ENCODE data around the gene TFAP2A. TPM values are rescaled to one million over a fixed set of nuclear protein-coding genes. Genes with fewer than 3 reads are reported as not detected.

Gene TFAP2A
- total RNA-seq, 1 donor from 2014 or later = 0.66 TPM

DNA sequence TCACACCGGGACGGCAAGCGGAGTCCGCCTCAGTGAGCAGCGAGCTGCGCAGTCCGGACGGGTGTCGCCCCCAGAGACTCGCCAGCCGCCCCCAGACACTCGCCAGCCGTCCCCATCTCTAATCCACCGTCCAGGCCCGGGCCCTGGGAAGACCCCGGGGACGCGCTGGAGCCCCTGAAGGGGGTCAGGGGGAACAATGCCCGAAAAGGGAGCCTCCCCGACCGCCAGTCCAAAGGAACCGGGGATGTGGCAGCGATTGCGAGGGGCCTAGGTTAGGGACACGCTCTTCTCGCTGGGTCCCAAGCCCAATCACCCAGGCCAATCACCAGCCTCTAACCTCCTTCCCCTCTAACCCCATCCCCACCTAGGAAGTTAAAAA is 33.1 kb downstream of the TFAP2A start:
- intact Hi-C loops (cut with micrococcal nuclease) = no loop called here
- Histone ChIP-seq H3K36me3 (no peaks in the 10 kb centered on the region), H3K9me3 (replicated peaks) (no peaks in the 10 kb centered on the region), H3K4me3 (no peak overlapping the region), H3K27ac (replicated peaks) (no peak overlapping the region), H3K27me3 (ENCODE audit: low read depth) (peaks cover 100% of the 10 kb centered on the region), H3K4me1 (peaks cover 28% of the 10 kb centered on the region)
- TF ChIP-seq, protein P1, sequence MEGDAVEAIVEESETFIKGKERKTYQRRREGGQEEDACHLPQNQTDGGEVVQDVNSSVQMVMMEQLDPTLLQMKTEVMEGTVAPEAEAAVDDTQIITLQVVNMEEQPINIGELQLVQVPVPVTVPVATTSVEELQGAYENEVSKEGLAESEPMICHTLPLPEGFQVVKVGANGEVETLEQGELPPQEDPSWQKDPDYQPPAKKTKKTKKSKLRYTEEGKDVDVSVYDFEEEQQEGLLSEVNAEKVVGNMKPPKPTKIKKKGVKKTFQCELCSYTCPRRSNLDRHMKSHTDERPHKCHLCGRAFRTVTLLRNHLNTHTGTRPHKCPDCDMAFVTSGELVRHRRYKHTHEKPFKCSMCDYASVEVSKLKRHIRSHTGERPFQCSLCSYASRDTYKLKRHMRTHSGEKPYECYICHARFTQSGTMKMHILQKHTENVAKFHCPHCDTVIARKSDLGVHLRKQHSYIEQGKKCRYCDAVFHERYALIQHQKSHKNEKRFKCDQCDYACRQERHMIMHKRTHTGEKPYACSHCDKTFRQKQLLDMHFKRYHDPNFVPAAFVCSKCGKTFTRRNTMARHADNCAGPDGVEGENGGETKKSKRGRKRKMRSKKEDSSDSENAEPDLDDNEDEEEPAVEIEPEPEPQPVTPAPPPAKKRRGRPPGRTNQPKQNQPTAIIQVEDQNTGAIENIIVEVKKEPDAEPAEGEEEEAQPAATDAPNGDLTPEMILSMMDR (IDR thresholded peaks at IDR 0.05; ENCODE audit: borderline replicate concordance) = no peak
- no peak for DNase-seq

GRCh38 chr6:10381133-10381829 is 33.6 kb downstream of the TFAP2A start:
- no peaks in the 10 kb centered on the region for H3K9me3 ChIP-seq (replicated peaks)
- intact Hi-C loops (cut with micrococcal nuclease) = no loop called here
- TF ChIP-seq, protein P1 (IDR thresholded peaks at IDR 0.05; ENCODE audit: borderline replicate concordance) = no peak
- H3K36me3 ChIP-seq = no peaks in the 10 kb centered on the region
- DNase-seq = no peak
- no peak overlapping the region for H3K4me3 ChIP-seq
- peaks cover 28% of the 10 kb centered on the region for H3K4me1 ChIP-seq
- H3K27ac ChIP-seq (replicated peaks) = no peak overlapping the region
- peaks cover 100% of the 10 kb centered on the region for H3K27me3 ChIP-seq (ENCODE audit: low read depth)

DNA sequence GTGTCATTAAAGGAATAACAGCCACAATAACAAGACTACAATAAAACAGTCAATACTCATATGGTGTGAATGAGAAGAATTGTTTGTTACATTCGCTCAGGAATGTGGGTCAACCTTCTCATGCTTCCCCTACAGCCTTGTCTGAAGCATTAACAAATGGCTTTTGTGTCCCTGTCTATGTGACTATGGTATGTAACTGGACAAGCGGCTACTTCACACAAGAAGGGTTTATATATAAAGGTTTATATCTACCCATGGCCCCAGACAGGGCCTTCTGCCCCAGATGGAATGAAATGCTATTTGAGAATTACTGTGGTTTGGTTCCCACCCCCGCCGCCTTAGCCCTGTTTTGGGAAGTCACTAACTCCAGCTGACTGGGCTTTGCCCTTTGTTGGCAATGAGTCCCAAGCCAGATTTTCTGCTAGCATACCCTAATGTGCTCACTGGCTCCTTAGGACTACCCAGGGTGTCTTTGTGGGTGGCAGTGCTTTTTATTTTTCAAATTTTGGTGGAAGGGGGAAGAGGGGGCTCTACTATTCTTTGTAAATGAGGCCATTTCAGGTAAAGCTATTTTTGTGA is 39.4 kb downstream of the TFAP2A start:
- TF ChIP-seq, protein P1 (IDR thresholded peaks at IDR 0.05; ENCODE audit: borderline replicate concordance) = no peak
- intact Hi-C loops (cut with micrococcal nuclease) = no loop called here
- H3K4me3 ChIP-seq = no peak overlapping the region
- H3K36me3 ChIP-seq = no peaks in the 10 kb centered on the region
- H3K4me1 ChIP-seq = no peaks in the 10 kb centered on the region
- DNase-seq = no peak
- no peaks in the 10 kb centered on the region for H3K9me3 ChIP-seq (replicated peaks)
- H3K27ac ChIP-seq (replicated peaks) = no peak overlapping the region
- H3K27me3 ChIP-seq (ENCODE audit: low read depth) = peaks cover 42% of the 10 kb centered on the region

- intact Hi-C loops (cut with micrococcal nuclease) = no loop called here
- DNase-seq = no peak
- no peaks in the 10 kb centered on the region for H3K9me3 ChIP-seq (replicated peaks)
- H3K36me3 ChIP-seq = no peaks in the 10 kb centered on the region
- TF ChIP-seq, protein P1 (IDR thresholded peaks at IDR 0.05; ENCODE audit: borderline replicate concordance) = no peak
- no peak overlapping the region for H3K4me3 ChIP-seq
- H3K4me1 ChIP-seq = no peaks in the 10 kb centered on the region
- H3K27ac ChIP-seq (replicated peaks) = no peak overlapping the region
- peaks cover 37% of the 10 kb centered on the region for H3K27me3 ChIP-seq (ENCODE audit: low read depth)
Measured at GRCh38 chr6:10373642-10374359, 41.1 kb downstream of the TFAP2A start.

GRCh38 chr6:10369896-10370295 is 45.0 kb downstream of the TFAP2A start:
- no peak for DNase-seq
- TF ChIP-seq, protein P1 (IDR thresholded peaks at IDR 0.05; ENCODE audit: borderline replicate concordance) = no peak
- no peak overlapping the region for H3K4me3 ChIP-seq
- no peaks in the 10 kb centered on the region for H3K4me1 ChIP-seq
- intact Hi-C loops (cut with micrococcal nuclease) = no loop called here
- no peaks in the 10 kb centered on the region for H3K36me3 ChIP-seq
- H3K9me3 ChIP-seq (replicated peaks) = no peaks in the 10 kb centered on the region
- H3K27me3 ChIP-seq (ENCODE audit: low read depth) = peaks cover 37% of the 10 kb centered on the region
- no peak overlapping the region for H3K27ac ChIP-seq (replicated peaks)

All from left ventricle myocardium inferior (tissue), 1 donor.